RKO (cell line): Measurements from ENCODE around the gene MED13L.
A peak's percentile ranks its signal among the peaks of the same experiment; 100 is the strongest.
"Not testable (repeated sequence)": the region's sequence is repeated elsewhere in the genome, so short reads cannot be mapped to it uniquely, and the experiment has no call there.

Source experiments
- DNase-seq: peaks from one replicate; pipeline ENCODE4 v3.0.0-alpha.2; 2016; ENCODE audit warnings: low spot score

MED13L gene

DNA sequence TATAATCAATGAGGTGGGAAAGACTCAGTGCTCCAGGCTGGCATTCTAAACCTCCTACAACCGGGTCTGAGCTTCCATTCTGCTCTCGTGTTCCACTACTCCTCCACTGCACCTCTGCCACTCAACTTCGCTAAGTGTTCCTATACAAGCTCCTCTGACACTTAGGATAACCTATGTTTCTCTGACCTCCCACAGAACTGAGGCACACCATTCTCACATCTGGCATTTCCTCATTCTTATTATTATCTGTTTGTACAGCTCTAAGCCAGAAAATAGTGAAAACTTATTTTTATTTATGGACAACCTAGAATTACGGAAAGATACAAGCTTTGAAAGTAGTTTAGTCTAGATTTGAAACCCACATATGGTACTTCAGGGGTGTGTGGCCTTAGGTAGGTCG is 127.0 kb downstream of the MED13L start:
- DNase-seq = no peak

DNA sequence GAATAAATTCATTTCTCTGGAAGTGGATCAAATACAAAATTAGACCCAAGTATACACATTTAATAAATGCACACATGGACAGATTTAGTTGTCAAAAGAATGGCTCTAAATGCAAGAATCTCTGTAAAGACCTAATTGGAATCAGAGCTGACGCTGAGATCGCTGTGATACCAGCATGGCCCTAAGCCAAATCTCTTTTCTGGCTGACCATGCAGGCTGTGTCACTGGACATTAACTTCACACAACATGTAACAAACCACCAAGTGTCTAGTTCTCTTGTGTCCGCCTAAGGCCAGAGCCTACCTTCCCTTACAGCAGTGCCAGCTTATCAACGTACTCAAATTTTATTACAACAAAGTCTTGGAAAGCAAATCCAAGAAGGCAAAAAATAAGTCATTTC is 127.5 kb downstream of the MED13L start:
- no peak for DNase-seq

DNA sequence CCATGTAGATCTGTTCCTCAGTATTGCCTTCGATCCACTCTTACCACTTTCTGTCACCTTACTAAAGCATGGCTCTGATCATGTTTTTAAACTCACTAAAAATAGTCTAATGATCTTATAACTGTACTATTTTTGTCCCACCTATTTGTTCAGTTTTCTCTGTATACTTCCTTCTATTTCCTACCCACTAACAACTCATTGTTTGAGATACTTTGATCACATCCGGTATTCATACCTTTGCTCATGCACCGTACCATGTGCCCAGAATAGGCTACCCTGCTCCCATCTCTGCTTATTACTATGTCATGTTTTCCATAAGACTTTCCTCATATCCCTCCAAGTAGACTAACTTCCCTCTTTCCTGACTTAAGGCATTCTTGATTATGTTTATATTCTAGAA is 128.6 kb downstream of the MED13L start:
- no peak for DNase-seq

GRCh38 chr12:116146386-116146785 is 131.1 kb downstream of the MED13L start:
- no peak for DNase-seq

GRCh38 chr12:116145451-116145850 is 132.0 kb downstream of the MED13L start:
- DNase-seq = no peak

GRCh38 chr12:116144384-116144783 is 133.1 kb downstream of the MED13L start:
- no peak for DNase-seq

- DNase-seq = no peak
Observed at GRCh38 chr12:116143909-116144308, 133.6 kb downstream of the MED13L start.

DNA sequence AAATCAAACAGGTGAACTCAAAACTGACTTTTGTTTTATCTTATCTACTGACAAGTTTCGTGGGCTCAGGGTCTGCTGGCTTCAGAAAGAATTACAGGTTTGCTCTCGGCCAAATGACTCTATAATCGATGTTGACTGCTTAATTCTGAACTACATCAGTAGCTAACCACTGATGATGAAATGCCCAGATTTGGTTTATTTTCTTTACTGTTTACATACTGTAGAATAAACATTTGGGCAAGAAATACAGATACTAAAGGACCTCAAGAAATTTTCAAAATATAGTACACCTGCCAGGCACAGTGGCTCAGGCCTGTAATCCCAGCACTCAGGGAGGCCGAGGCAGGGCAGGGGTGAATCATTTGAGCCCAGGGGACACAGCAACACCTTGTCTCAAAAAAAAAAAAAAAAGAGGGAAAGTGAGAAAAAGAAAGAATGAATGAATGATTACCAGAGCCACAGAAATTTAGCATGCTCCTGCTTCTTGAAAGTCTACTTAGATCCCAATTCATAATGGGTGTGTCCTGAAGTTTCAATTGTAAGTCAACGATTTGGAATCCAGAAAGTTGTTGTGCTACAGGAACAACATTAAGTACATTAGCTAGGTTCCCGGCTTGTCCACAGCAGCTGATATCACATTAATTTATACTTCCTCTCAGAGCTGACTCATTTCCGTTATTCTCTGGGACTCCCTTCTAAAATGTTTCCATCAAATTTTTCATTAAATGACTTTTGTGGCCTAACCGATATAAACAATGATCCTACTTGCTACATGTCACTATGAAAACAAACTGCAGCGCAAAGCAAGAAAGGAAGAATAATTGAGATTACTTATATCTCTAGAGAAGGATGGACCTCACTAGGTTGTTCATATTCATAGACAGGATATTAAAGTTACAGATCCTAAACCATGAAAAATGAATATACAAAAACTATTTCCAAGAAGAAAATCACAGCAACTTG is 134.3 kb downstream of the MED13L start:
- no peak for DNase-seq

DNA sequence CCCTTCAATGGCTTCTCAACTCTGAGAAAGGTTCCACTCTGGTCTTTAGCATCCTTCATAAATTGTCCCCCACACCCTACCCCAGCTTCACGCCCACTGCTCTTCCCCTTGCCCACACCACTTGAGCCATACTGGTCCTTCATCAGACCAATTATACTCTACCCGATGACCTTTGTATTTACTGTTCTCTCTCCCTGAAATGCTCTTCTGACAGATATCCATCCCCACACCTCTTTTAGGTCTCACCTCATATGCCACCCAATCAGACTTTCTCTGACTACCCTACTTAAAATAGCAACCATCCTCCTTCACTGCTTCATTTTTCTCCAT is 135.7 kb downstream of the MED13L start:
- DNase-seq = no peak

GRCh38 chr12:116141110-116141832 is 136.2 kb downstream of the MED13L start:
- DNase-seq = peak; percentile 27

DNA sequence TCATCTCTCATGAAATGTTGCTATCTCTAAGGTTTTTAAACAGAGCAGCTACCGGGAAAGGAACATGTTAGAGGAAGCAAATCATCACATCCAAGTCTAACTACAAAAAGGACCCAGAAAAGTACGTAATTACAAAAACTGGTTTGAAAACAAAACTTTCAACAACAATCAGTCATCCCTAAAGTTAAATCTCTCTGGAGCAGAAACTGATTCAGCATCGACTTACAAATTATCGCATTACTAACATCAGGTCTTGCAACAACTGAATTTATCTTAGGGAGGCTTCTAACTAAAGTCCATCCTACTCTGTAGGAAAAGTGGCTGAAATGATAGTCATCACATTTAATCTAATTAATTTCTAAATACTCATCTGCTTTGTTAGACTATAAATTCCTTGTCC is 137.0 kb downstream of the MED13L start:
- DNase-seq = no peak

- no peak for DNase-seq
Observed at GRCh38 chr12:116138781-116139180, 138.7 kb downstream of the MED13L start.

DNA sequence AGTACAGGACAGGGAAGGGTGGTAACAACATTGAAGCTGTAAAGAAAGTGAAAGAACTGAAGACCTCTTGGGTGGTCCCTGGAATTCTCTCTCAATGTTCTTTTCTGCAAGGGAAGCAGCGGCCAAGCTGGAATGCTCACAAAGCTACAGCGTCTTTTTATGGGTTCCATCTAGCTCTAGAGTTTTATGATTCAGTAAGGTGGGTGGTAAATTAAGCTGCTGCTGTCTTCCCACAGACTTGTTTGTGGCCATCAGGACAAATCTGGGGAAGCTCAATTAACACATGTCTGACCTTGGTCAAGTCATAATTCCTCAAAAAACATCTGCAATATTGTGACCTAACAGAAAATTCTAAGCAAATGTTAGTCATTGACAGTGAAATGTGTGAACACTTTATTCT is 139.1 kb downstream of the MED13L start:
- DNase-seq = no peak

- DNase-seq = no peak
Observed at GRCh38 chr12:116137318-116137717, 140.2 kb downstream of the MED13L start.

DNA sequence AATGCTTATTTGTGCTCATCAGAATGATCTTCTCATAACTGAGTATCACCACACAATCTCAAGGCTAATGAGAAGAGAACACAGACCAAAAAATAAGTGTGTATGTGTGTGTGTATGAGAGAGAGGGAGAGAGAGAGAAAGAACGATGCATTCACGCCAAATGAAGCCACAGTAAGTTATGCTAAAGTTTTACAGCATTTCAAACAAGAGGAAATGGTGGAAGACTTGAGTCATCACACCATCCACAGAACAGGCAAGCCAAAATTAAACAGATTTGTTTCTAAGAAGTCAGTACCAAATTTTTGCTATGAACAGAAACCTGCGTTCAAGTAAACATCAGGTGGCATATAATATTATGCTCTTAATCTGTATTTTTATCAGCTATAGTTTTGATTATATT is 141.2 kb downstream of the MED13L start:
- DNase-seq = no peak

GRCh38 chr12:116135209-116135930 is 142.1 kb downstream of the MED13L start:
- peak; percentile 43 for DNase-seq

- no peak for DNase-seq
Observed at GRCh38 chr12:116133636-116134214, 143.8 kb downstream of the MED13L start.

- DNase-seq = no peak
Observed at GRCh38 chr12:116133149-116133548, 144.3 kb downstream of the MED13L start.

DNA sequence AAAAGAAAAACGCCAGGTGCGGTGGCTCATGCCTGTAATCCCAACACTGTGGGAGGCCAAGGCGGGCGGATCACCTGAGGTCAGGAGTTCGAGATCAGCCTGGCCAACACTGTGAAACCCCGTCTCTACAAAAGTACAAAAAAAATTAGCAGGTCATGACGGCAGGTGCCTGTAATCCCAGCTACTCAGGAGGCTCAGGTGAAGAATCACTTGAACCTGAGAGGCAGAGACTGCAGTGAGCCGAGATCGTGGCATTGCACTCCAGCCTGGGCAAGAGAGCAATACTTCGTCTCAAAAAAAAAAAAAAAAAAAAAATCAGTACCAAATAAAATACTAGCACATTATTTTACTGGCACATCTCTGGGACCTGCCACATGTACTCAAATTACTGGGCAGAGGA is 145.5 kb downstream of the MED13L start:
- DNase-seq = not testable (repeated sequence)

GRCh38 chr12:116131176-116131575 is 146.3 kb downstream of the MED13L start:
- no peak for DNase-seq

DNA sequence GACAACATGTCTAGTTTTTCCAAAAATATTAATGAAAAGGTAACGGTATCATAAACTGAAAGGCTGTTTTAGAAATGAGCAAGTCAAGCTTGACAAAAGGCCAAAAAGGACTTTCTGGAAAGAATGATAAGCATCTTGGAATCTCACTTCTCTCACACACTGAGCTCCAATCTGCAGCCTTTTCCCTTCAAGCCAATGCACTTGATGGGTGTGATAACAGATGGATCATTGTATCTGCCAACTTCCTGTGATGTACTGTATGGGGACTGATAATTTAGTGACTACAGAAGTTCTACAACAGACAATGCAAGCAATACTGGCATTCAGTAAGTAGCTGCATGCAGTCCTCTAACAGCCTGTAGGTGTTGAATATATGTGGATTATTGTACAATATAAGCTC is 147.1 kb downstream of the MED13L start:
- no peak for DNase-seq

DNA sequence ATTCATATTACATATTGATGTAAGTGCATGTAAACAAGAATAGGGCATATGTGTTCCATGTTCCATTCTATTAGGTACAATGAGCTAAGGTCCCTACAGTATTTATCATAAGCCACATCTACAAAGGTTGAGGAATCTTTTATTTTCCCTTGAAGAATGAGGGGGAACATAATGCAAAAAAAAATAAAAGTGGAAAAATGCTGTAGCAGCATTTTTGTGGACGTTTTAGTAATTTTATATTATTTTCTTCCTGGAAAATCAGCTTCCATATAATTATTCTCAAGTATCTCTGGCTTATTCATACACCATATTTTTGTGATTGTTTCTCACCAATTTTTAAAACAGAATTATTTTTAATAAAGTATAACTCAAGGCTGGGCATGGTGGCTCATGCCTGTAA is 148.7 kb downstream of the MED13L start:
- DNase-seq = no peak
